NCI-H748 treated with DMSO at 0.1 percent for 48 hours (cell line): Measurements from ENCODE around the gene PLSCR5.

Experiments
- DNase-seq: peaks from one replicate; lab custom pipeline; 2025; lab: John Stamatoyannopoulos, UW

The PLSCR5 gene

DNA sequence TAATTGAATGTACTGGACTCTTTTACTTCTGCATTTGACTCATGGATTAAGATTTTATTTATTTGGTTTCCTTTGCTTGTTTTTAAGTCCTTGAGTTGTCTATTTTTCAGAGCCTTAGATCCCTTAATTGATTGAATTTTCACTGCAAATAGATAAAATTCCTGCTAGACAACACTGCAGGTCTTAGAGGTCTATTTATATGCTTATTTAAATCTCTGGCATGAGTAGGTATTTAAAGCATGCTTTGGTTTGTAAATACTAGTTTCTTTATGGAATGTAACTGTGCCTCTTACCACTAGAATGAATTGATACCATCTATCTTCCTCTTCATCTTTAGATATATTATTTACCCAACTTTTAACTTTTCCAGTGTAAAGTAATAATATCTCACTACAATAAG is 20.0 kb downstream of the PLSCR5 start:
- no peak for DNase-seq

DNA sequence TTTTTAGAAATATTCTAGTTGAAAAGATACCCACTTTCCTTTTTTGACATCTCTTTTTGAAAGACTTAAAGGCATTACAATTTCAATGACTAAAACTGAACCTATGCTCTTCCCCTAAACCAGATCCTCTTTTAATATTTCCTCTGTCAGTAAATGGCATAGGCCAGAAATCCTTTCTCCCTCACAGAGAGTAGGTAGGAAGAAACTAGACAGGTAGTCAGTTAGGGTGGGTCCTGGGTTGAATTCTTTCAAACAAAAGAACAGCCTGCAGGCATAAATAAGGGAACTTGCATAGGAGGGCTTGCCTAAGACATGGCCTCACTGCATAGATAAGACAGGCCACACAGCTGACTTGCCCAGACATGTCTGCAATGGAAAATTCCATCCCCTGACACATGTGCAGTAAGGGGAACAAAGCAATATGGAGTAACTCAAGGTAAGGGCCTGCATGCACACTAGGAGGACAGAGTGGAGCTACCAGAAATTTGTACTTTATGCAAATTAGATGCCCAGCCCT is 23.1 kb downstream of the PLSCR5 start:
- DNase-seq: no peak

DNA sequence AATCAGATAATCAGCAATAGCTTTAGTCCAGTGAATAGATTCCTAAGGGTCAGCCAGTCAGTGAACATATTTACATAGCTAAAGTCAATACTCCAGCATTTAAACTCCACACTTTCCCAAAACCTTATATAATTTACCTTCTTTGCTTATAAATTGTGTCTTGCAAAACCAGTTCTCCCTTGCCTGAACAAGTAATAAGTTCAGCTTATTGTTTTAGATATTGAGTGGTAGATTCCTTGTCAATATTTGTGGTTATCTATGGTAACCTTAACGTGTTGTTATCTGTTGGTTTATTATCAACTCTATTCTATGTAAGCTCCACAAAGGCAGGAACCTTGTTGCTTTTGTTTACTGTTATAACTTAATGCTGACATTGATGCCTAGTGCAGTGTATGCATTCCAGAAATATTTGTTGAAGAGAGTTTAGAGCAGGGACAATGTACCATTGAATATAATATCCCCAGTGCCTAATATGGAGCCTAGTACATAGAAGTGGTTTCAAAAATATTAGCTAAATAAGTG is 24.0 kb downstream of the PLSCR5 start:
- no peak for DNase-seq

DNA sequence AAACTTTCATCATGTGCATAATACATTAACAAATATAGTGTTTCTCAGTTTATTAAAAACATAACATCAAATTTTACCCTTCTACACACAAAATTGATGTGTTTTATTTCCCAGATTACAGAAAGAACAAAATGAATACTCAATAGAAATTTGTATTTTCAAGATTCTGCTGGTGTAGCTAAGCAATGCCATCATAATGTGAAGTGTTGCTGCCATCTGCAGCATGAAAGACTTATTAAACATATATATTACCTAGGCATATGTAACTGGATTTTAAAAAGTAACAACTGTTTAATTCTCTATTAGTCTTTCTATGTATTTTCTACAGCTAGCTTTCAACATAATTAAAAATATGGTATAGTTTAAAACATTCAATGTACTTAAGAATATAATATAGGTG is 27.5 kb downstream of the PLSCR5 start:
- DNase-seq: no peak

DNA sequence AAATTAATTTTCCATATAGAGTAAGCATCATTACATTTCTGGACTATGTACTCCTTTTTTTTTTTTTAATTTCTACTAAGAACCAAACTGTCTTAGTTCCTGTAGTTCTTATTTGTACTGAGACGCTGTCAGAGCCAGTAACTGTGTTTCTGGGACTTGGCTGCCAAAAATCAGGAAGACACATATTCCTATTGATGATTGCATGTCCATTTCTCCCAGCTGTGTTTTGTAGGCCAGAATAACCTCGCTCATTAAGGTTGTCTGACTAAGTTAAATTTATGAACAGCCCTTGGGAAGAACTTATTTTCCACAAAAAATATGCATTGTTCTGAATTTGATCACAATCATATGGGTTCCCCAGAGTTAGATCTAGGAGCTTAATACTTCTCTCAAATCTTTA is 29.5 kb downstream of the PLSCR5 start:
- no peak for DNase-seq

DNA sequence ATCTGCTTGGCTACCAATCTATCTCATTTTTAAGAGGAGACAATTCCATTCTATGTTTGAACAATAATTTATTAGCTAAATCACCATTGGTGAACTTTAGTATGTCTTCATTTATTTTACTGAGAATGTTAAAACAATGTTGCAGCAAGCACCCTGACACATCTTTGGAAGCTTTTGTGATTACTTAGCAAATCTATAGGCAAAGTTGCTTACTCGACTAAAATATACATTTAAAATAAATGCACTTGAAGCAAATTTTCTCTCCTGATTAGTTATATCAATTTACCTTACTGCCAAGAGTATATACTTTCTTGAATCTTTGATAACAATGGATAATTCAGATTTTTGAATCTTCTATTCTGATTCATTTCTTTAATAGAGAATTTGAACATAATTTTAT is 31.0 kb downstream of the PLSCR5 start:
- DNase-seq: no peak

DNA sequence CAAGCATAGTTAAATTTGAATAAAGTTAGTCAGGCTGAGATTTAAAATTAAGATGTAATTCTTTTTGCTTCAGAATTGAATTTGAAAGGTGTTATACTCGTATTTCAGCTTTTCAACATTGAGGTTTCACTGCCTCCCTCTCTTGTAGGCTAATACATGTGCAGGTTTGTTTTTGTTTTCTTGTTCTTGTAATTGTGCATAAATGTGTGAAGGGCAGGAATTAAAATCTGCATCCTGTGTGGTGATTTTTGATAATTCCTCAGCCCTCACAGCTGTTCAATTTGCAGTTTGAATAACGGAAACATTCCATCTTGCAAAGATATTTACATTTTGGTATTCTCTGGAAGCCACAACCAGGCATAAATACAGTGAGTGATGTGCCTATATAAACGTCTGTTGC is 35.8 kb downstream of the PLSCR5 start:
- no peak for DNase-seq

DNA sequence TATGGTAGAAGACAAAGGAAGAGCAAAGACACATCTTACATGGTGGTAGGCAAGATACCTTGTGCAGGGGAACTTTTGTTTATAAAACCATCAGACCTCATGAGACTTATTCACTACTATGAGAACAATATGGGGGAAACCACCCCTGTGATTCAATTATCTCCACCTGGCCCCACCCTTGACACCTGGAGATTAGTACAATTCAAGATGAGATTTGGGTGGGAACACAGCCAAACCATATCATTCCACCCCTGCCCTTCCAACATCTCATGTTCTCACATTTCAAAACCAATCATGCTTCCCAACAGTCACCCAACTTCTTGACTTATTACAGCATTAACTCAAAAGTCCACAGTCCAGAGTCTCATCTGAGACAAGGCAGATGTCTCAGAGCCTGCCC is 39.0 kb downstream of the PLSCR5 start:
- no peak for DNase-seq

DNA sequence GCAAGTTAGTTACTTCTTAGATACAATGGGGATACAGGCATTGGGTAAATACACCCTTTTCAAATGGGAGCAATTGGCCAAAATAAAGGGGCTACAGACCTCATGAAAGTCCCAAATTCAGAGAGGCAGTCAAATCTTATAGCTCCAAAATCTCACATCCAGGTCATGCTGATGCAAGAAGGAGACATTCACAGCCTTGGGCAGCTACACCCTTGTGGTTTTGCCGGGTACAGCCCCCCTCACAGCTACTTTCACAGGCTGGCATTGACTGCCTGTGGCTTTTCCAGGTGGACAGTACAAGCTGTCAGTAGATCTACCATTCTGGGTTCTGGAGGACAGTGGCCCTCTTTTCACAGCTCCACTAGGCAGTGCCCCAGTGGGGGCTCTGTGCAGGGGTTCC is 43.3 kb downstream of the PLSCR5 start:
- DNase-seq: no peak

DNA sequence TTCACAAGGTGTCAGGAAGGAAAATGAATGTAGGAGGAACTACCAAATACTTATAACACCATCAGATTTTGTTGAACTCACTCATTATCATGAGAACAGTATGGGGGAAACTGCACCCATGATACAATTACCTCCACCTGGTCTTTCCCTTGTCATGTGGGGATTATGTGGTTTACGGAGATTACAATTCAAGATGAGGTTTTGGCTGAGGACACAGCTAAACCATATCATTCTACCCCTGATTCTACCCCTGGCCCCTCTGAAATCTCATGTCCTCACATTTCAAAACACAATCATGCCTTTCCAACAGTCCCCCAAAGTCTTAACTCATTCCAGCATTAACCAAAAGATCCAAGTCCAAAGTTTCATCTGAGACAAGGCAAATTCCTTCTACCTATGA is 43.7 kb downstream of the PLSCR5 start:
- no peak for DNase-seq

DNA sequence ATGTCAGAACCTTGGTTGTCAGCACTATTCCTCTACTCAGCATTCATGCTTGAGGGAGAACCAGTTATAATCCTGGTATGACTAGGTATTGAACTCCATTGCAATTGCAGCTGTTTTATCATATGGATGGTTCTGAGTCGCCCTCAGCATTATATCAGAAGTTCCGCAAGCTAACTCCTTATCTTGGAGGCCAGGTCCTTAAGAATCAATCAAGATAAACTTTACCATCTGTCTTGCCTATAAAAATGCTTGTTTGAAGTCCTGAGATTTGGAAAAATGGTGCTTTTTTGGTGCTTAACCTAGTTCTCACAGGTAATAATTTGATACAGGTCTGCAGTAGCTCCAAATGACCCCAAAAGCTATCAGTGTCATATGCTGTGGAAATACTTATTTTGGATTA is 44.5 kb downstream of the PLSCR5 start:
- no peak for DNase-seq

DNA sequence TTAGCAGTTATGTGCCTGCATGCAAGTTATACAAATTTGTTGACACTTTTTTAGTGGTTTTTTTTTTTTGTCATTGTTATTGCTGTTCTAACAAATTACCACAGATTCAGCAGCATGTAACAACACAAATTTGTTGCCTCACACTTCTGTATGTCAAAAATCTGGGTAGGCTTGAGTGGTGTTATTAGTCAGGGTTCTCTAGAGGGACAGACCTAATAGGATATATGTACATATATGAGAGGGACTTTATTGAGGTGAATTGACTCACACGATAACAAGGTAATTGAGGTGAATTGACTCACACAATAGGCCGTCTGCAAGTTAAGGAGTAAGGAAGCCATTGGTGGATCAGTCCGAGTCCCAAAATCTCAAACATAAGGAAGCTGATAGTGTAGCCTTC is 45.8 kb downstream of the PLSCR5 start:
- no peak for DNase-seq

DNA sequence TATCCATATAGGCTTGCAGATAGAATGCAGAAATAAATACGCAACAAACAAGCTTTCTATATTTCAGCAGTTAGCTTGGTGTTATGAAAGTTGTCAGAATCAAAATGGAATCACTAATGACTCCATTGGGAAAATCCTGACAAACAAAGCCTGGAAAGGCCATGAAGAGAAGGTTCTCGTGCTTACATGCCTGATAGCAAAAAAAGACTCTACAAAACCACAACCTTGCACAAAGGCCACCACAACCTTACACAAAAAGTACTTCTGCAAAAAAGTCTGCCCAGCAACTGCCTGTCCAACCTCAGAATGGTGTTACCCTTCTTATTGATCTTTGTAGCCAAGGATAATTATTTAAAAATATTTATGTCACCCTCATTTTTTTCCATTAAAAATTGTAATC is 46.4 kb downstream of the PLSCR5 start:
- DNase-seq: no peak

DNA sequence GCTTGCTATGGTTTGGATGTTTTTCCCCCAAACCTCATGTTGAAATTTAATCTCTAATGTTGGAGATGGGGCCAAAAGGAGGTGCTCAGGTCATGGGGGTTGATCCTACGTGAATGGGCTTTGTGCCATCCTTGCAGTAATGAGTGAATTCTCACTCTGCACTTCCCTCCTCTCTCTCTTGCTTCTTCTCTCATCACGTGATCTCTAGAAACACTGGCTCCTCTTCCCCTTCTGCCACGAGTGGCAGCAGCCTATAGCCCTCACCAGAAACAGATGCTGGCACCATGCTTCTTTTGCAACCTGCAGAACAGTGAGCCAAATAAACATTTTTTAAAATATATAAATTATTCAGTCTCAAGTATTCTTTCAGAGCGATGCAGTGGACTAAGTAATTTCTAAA is 47.4 kb downstream of the PLSCR5 start:
- DNase-seq: no peak

DNA sequence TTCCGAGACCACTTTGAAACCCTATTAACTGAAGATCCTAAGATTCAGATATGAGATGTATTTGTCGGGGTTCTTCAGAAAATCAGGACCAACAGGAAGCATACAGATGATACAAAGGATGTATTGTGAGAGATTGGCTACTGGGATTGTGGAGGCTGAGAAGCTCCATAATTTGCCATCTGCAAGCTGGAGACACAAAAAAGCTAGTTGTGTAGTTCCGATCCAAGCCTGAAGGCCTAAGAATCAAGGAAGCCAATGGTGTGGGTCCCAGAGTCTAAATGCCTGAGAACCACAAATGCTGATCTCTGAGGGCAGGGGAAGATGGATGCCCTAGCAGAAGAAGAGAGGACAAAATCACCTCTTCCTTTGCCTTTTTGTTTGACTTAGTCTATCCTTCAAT is 49.8 kb downstream of the PLSCR5 start:
- DNase-seq: no peak

DNA sequence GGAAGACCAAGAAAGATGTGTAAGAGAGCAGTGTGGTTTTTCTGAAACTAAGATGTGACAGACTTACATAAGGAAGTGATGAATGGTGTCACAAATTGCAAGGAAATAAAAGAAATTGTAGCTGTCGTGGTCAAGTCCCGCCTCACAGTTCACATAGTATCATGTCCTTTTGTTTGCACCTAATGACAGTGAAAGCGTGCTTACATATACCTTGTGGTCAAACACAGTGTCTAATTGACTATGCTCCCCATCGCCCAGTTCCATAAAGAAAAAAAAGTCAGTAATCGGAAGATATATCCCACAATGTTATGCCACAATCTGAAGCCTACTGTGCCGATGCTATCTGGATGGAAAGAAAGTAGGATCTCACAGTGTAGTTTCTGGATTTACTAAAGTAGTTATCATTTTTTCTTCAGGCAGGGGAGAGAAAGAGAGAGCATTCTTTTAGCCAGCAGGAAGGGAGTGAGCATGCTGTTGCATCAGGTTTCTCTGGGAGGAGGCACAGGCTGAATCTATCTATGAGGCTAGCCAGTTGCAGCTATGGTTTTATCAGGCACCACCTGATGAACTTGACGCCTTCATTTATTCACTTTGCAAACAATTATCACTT is 50.9 kb downstream of the PLSCR5 start:
- DNase-seq: no peak

DNA sequence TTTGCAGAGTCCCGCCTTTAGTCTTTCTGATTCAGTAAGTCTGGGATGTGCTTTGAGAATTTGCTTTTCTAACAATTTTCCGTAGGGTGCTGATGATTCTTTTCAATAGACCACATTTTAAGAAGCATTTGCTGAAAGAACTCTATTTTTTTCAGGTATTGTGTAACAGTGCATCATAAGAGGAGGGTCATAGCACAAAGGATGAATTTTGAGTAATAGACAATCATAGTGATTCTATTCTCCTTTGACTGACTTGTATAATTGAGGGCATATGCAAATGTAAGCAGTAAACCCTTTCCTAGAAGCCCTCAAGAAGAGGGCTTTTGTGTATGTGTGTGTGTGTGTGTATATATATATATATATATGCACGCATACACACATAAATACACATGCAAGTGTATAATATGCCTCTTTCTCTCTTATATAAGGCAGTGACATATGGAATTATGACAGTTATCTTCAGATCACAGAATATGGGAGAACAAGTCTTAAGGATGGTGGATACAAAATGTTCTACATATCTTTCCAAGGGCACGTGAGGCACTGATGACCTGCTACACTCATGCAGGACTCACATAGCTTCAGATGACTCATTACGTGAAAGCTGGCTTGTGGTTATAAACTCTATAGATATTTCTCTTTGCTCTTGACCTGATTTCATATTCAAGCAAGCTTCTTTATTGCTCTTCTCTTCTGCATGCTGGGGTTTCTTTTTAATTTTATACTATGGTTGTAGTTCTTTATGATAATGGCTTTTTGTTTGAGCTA is 54.2 kb downstream of the PLSCR5 start:
- DNase-seq: no peak

DNA sequence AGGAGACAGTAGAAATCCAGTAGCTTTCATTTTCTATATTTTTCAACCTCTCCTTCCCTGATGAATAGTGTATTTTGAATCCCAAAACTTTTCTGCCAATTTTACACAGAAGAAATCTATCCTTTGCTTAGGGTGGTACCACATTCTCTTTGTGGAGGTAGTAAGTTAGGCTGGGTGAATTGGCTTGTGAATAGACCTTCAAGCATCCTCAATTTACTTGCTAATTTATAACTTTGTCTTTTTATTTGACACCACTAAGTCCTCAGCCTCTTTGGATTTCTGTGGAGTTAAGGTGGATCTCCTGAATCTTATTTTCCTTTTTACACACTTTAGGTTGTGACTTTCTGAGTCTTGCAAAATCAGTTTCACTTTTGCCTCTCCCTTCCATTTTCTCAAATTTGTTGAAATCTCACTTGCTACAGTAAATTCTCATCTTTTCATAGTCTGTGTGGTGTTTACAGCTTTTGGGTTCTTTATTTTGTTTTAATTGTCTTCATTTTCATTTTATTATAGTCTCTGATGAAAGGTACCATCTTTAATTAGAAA is 55.0 kb downstream of the PLSCR5 start:
- DNase-seq: no peak

DNA sequence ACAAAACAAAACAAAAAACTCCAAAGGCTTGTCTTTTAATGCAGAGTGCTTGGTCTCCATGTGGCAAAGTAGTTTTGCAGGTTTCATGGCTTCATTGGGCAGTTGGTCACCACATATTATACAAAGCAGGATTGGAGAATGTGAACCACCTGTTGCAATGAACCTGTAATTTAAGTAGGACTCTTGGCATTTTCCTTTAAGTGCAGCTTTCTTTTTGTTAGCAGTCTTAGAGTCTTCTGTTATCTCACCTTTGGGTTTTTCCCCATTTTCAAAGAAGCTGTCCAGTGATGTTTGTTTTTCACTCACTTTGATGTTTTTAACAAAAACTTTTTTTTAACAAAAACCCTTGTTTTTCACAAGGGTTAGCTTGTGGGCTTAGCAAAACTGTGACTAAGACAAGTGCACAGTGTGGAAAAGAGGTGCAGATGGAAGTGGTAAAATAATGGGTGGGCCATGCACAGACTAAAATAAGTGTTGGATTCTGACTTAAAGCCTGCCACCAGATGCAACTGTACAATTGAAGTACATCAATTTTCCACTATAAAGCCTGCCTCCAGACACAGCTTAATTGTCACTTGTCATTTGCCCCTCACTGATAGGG is 57.8 kb downstream of the PLSCR5 start:
- no peak for DNase-seq

DNA sequence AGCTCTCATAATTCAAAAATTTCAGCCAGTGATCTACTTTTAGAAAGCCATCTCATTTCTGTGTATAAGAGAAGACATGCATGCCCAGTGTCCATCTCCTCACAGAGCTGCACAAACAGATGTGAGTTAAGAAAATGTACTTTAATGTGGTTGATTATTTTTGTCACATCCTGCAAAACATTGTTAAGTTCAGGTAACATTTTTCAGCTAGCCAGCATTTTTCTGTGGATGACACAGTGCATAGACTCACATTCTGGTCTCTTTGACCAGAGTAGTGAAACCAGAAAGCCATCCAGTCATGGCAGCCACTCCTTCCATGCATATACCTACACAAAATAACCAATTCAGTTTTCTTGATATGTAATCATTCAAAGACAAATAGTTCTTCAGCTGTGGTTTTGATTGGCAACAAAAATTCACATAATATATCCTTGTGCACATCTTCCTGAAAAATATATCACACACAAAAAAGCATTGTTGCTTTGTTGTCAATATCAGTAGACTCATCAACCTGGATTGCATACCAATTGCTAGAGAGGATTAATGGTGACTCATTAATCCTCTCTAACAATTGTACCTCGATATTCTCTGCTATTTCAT is 58.7 kb downstream of the PLSCR5 start:
- DNase-seq: no peak

DNA sequence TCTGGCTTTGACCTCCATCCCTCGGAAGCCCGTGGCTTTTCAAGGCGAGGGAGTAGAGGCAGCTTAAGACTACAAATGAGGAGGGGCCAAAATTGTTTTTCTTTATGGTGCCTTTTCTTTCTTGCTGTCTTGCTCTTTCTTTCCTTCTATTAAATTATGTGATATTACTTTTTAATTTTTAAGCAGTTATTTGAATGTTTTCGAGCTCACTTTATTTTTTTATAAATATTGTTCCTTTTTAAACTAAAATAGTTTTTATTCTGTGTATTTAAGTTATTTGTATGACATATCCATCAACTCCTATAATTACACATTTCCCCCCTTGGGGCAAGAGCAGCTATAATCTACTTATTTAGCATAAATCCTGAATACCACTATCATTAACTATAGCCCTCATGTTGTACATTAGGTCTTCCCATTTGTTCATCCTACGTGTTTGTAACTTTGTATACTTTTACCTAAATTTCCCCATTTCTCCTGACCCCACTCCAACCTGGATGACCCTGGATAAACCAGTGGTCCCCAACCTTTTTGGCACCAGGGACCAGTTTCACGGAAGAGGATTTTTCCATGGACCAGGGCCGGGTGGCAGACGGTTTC is 60.1 kb downstream of the PLSCR5 start:
- DNase-seq: no peak
